CD8-positive, alpha-beta memory T cell (primary cell): ENCODE data around the gene NPBWR2. TPM values are rescaled to one million over a fixed set of nuclear protein-coding genes. Genes with fewer than 3 reads are reported as not detected.

Source experiments
- CTCF ChIA-PET: fragments of 350-600 bp; sonication (Branson Sonifier 250); formaldehyde crosslinking; loops from one replicate; lab custom pipeline; 2021; ENCODE audit warnings: antibody characterized with exemption; lab: Charles Lee
- POLR2A ChIA-PET: fragments of 350-600 bp; sonication (Branson Sonifier 250); formaldehyde crosslinking; loops from one replicate; lab custom pipeline; 2021; ENCODE audit warnings: antibody characterized with exemption; lab: Charles Lee
- DNase-seq, 5 donors: peaks; one replicate each; pipeline versions ENCODE4 v3.0.0 to v3.0.0-alpha.2; 2020 to 2022; ENCODE audit warnings: mixed read lengths in 1 of 5
- H3K27ac ChIP-seq: one replicate; pipeline ENCODE4 v1.7.0; 2013; ENCODE audit warnings: low read depth, mild to moderate bottlenecking, low read length, moderate library complexity
- H3K27me3 ChIP-seq: 2 replicates; pipeline ENCODE4 v1.7.0; 2013; ENCODE audit warnings: low read length, mild to moderate bottlenecking; ENCODE audit not compliant: insufficient read depth, poor library complexity, severe bottlenecking
- H3K36me3 ChIP-seq: 2 replicates; pipeline ENCODE4 v1.7.0; 2013; ENCODE audit warnings: mild to moderate bottlenecking, low read length, moderate library complexity; ENCODE audit not compliant: insufficient read depth
- H3K4me1 ChIP-seq: 2 replicates; pipeline ENCODE4 v1.7.0; 2013; ENCODE audit warnings: mild to moderate bottlenecking, low read length, moderate library complexity; ENCODE audit not compliant: insufficient read depth
- H3K4me3 ChIP-seq: 2 replicates; pipeline ENCODE4 v1.7.0; 2013; ENCODE audit warnings: mild to moderate bottlenecking, low read length
- H3K9me3 ChIP-seq: 2 replicates; pipeline ENCODE4 v1.7.0; 2013; ENCODE audit warnings: mild to moderate bottlenecking, low read length
- H3K27ac Mint-ChIP-seq, 8 donors: one replicate each; pipeline ENCODE4 v1.8.0; 2020 to 2021; ENCODE audit warnings: mixed read lengths in 8 of 8, mild to moderate bottlenecking in 6 of 8, inconsistent platforms in 3 of 8, moderate library complexity in 3 of 8
- H3K27me3 Mint-ChIP-seq, 2 donors: one replicate each; pipeline ENCODE4 v1.8.0; 2020 to 2021; ENCODE audit warnings: mixed read lengths in 2 of 2, mild to moderate bottlenecking in 1 of 2, moderate library complexity in 1 of 2
- H3K36me3 Mint-ChIP-seq, 3 donors: one replicate each; pipeline ENCODE4 v1.8.0; 2020 to 2021; ENCODE audit warnings: mixed read lengths in 3 of 3, inconsistent platforms in 1 of 3, mild to moderate bottlenecking in 1 of 3
- H3K4me1 Mint-ChIP-seq, 3 donors: one replicate each; pipeline ENCODE4 v1.8.0; 2020 to 2021; ENCODE audit warnings: mixed read lengths in 3 of 3, inconsistent platforms in 1 of 3, mild to moderate bottlenecking in 1 of 3
- H3K4me3 Mint-ChIP-seq, 7 donors: one replicate each; pipeline ENCODE4 v1.8.0; 2020 to 2021; ENCODE audit warnings: mixed read lengths in 7 of 7, mild to moderate bottlenecking in 6 of 7, moderate library complexity in 4 of 7, inconsistent platforms in 2 of 7
- H3K9me3 Mint-ChIP-seq, 5 donors: one replicate each; pipeline ENCODE4 v1.8.0; 2020 to 2022; ENCODE audit warnings: mixed read lengths in 5 of 5, mild to moderate bottlenecking in 3 of 5, moderate library complexity in 2 of 5, inconsistent platforms in 1 of 5
- polyA plus RNA-seq: library from polyadenylated mRNA; unstranded; fragments of 300-500 nt; fragmentation: Illumina TruSeq; gene quantifications from one replicate; pipeline ENCODE4 v1.2.3, GENCODE V29; 2021
- total RNA-seq, 2 experiments: library from RNA; stranded (reverse); gene quantifications; one replicate each; pipeline ENCODE4 v1.2.3, GENCODE V29; 2021

The NPBWR2 gene
- total and polyA plus RNA-seq, 3 experiments from 2014 or later, result not detected

GRCh38 chr20:64053841-64054661 lies 53.3 kb downstream of the NPBWR2 start:
- Mint-ChIP-seq H3K36me3 (no peaks in the 10 kb centered on the region), H3K27me3 (peaks cover 17 to 33% of the 10 kb centered on the region in 2 donors), H3K4me3 (peak overlapping the region in 1 of 7 donors; percentile 59), H3K4me1 (peaks cover 2 to 13% (median 13%) of the 10 kb centered on the region in 3 donors), H3K27ac (peak overlapping the region in 1 of 8 donors; percentile 54), H3K9me3 (no peaks in the 10 kb centered on the region)
- Histone ChIP-seq H3K9me3 (no peaks in the 10 kb centered on the region), H3K27ac (peak overlapping the region; percentile 54), H3K4me3 (no peak overlapping the region), H3K27me3 (peaks cover 23% of the 10 kb centered on the region), H3K36me3 (no peaks in the 10 kb centered on the region), H3K4me1 (peaks cover 15% of the 10 kb centered on the region)
- DNase-seq, result no peak
- CTCF ChIA-PET, result interaction anchor here (1.1 to 1.2 kb wide), 2 partner anchors 9 to 14 kb away, joined by 3 to 4 read pairs; no protein-coding TSS in a partner anchor
- POLR2A ChIA-PET, result no interaction called here

Other genes with a start within 250 kb of the NPBWR2 start
- not detected for gene ABHD16B, start 246.1 kb downstream of the NPBWR2 start, total RNA-seq
- gene ABHD16B, start 246.1 kb downstream of the NPBWR2 start, polyA plus RNA-seq, result not detected
- gene TPD52L2, start 242.3 kb downstream of the NPBWR2 start, total RNA-seq, result 10 to 100 TPM; 60.0 to 64.4 TPM
- gene TPD52L2, start 242.3 kb downstream of the NPBWR2 start, polyA plus RNA-seq, result 72.1 TPM
- 10 to 100 TPM; 38.9 to 40.9 TPM for gene DNAJC5, start 212.4 kb downstream of the NPBWR2 start, total RNA-seq
- gene DNAJC5, start 212.4 kb downstream of the NPBWR2 start, polyA plus RNA-seq, result 8.3 TPM
- 10 to 100 TPM; 35.7 to 36.2 TPM for gene UCKL1, start 151.1 kb downstream of the NPBWR2 start, total RNA-seq
- 34.5 TPM for gene UCKL1, start 151.1 kb downstream of the NPBWR2 start, polyA plus RNA-seq
- 10 to 100 TPM; 11.5 to 12.1 TPM for gene ZNF512B, start 137.6 kb downstream of the NPBWR2 start, total RNA-seq
- gene ZNF512B, start 137.6 kb downstream of the NPBWR2 start, polyA plus RNA-seq, result 1.0 TPM
- gene SAMD10, start 127.9 kb downstream of the NPBWR2 start, total RNA-seq, result 10 to 100 TPM; 19.3 to 24.5 TPM
- gene SAMD10, start 127.9 kb downstream of the NPBWR2 start, polyA plus RNA-seq, result 15.6 TPM
- gene PRPF6, start 126.4 kb downstream of the NPBWR2 start, total RNA-seq, result 10 to 100 TPM; 76.2 to 78.3 TPM
- 97.1 TPM for gene PRPF6, start 126.4 kb downstream of the NPBWR2 start, polyA plus RNA-seq
- gene C20orf204, start 71.4 kb downstream of the NPBWR2 start, total RNA-seq, result 1 to 10 TPM; 2.4 to 2.7 TPM
- gene C20orf204, start 71.4 kb downstream of the NPBWR2 start, polyA plus RNA-seq, result 0.40 TPM
- gene SOX18, start 57.9 kb downstream of the NPBWR2 start, total RNA-seq, result not detected
- gene SOX18, start 57.9 kb downstream of the NPBWR2 start, polyA plus RNA-seq, result not detected
- gene TCEA2, start 44.4 kb downstream of the NPBWR2 start, total RNA-seq, result 10 to 100 TPM; 24.2 to 24.5 TPM
- 30.9 TPM for gene TCEA2, start 44.4 kb downstream of the NPBWR2 start, polyA plus RNA-seq
- gene RGS19, start 28.0 kb downstream of the NPBWR2 start, total RNA-seq, result 10 to 100 TPM; 35.3 to 36.9 TPM
- gene RGS19, start 28.0 kb downstream of the NPBWR2 start, polyA plus RNA-seq, result 120 TPM
- under 1 TPM; 0.38 to 0.44 TPM for gene OPRL1, start 27.5 kb downstream of the NPBWR2 start, total RNA-seq
- gene OPRL1, start 27.5 kb downstream of the NPBWR2 start, polyA plus RNA-seq, result 0.49 TPM
- gene LKAAEAR1, start 23.2 kb downstream of the NPBWR2 start, total RNA-seq, result under 1 TPM; 0.29 to 0.39 TPM
- gene LKAAEAR1, start 23.2 kb downstream of the NPBWR2 start, polyA plus RNA-seq, result 1.2 TPM
- under 1 TPM in 1 of 2 experiments, not detected in 1; 0.07 TPM for gene MYT1, start 56.9 kb upstream of the NPBWR2 start, total RNA-seq
- not detected for gene MYT1, start 56.9 kb upstream of the NPBWR2 start, polyA plus RNA-seq
- 10 to 100 TPM; 36.8 to 37.4 TPM for gene PCMTD2, start 148.2 kb upstream of the NPBWR2 start, total RNA-seq
- gene PCMTD2, start 148.2 kb upstream of the NPBWR2 start, polyA plus RNA-seq, result 58.8 TPM